Retina (tissue), 1 donor: ENCODE data around the gene CILP.
A peak's percentile ranks its signal among the peaks of the same experiment; 100 is the strongest.
"Not testable (repeated sequence)": the region's sequence is repeated elsewhere in the genome, so short reads cannot be mapped to it uniquely, and the experiment has no call there.

ENCODE experiments used
- DNase-seq: peaks from one replicate; pipeline ENCODE4 v3.0.0-alpha.2; 2016

Gene CILP

DNA sequence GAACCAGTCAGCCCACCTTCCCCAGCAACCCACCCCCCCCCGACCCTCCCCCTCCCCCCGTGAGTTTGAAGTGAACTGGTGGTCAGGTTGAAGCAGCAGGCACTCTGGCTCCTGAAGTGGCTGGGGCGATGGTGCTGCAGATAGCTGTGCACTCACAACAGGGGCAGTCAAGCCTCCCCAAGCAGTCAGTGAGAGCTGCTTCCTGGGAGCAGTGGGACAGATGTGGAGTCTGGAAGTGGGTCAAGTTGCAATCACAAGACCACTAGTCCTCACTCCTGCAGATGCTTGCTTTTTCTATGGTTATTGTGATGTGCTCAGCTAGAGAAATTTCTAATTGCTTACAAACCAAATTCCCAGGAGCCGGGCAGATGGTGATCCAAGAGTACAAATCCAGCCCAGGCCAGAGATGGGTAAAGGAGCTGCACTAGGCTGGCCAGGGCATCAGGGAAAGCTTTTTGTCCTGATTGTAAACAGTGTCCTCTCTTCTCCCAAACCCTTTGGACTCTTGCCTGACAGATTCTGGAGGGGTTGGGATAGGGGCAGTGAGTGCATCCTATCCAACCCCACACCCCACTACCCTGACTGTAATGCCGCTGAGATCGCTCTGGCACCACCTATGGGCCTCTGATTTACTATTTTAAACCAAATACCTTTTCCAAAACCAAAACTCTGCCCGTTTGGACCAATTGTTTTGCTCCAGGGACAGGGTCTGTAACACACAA lies 16.3 kb downstream of the CILP start:
- DNase-seq = no peak

DNA sequence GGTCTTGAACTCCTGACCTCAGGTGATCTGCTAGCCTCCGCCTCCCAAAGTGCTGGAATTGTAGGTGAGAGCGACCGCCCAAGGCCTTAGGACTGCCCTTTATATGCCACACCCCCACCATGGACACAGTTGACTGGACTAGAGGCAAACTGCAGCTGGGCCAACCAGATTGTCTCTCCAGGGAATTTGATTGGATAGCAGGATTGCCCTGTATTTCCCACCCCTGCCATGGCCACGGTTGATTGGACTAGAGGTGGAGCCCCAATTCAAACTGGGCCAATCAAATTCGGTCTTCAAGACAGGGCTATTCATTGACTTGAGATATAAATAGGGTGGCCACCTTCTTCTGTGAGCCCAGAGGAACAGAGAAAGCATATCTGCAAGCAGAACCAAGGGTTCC lies 19.3 kb downstream of the CILP start:
- no peak for DNase-seq

DNA sequence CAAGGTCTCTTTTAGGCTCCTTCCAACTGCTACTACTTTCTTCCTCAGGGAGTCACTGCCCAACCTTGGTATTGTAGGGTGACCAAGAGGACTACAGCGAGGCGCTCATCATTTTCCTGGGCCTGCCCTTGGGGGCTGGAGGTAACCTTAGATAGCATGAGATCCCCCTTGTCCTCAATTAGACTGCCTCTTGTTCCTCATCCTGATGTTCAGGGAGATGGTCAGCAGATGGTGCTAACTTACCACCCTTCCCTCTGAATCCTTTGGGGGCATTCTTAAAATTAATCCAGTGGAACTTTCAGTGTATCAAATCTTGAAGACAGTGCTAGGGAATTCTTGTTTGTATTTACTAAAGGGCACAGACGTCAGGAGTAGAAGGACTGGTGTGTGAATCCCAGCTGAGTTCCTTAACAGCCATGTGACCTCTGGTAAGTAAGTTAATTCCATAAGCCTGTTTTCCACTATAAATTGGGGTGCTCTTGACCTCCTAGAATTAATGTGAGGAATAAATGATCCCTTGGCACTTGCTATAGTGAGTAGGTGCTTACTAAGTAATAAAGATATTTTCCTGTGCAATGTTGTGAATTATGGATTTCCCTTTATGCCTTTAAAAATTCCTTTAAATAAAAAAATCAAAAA lies 22.1 kb downstream of the CILP start:
- DNase-seq = peak; percentile 64

DNA sequence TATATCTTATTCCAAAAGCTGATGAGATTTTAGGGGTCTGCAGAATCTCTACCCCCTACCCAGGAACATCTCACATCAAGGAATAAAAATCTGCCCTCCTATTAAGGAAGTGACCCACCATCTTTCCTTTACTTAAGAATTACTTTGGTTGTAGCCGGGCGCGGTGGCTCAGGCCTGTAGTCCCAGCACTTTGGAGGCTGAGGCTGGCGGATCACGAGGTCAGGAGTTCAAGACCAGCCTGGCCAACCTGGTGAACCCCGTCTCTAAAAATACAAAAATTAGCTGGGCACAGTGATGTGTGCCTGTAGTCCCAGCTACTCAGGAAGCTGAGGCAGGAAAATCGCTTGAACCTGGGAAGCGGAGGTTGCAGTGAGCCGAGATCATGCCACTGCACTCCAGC lies 22.8 kb downstream of the CILP start:
- not testable (repeated sequence) for DNase-seq

DNA sequence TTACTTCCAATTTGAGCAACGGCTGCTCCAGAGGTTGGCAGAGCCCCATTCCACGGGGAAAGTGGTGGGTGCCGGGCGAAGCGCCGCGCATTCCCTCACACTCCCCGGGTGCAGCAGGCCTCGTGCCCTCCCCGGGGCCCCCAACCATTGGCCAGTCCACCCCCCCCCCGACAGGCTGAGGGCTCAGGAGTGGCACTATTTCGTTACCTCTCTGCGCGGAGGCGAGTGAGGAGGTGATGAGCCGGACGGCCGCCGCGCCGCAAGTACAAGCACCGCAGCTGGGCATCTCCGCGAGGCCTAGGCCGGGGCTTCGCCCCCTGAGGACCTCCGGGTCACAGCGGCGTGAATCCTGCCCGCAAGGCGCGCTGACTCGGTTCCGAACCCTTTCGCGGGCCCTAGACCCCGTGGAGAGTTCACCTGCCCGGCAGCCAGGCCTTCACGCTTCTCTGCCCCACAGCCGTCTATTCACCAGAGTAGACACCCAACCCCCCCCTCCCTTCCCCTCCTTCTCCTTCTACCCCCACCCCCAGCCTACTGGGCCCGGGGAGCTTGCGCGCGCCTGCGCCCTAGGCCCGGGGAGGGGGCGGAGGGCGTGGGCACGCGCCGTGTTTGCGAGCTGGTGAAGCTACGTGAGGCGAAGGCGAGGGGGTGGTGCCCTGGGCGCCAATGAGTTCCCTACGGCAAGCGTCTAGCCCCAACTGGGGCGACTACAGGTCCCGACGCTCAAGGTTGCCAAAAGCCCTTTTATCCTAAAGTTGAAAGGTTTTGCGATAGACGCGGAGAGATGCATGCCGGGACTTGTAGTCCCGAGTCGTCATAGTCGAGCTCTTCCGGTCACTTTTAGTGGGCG lies 26.2 kb downstream of the CILP start, which contains the start of gene CLPX:
TSS of gene CLPX (minus strand) at position 475 of the 850 bp plus-strand sequence. CDS start at position 286, 189 bp downstream.
- DNase-seq = peak; percentile 97

DNA sequence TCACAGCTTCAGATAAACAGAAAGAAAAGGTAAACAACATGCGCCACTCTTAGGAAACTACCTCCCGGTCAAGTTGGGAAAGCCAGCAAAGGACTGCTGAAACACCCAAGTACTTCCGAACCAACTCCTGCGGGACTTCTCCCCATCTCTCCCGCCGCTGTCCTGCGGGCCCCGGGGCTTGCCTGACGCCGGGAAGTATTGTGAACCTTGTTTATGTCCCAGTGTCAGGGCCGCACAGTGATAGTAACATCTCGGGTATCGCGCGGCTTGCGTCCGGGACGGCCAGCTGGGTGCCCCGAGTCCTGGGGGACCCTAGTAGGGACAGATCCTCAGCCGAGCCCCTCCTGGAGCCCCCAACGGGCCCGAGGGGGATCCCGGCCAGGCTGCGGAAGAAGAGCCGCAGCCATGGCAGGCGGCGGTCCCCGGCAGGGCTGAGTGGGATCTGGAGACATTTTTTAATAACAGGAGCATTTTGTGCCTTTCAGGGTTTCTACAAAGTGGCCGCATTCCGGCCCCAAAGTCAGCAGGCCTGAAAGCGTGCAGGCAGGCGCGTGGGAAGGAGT lies 26.9 kb downstream of the CILP start:
- DNase-seq = no peak

DNA sequence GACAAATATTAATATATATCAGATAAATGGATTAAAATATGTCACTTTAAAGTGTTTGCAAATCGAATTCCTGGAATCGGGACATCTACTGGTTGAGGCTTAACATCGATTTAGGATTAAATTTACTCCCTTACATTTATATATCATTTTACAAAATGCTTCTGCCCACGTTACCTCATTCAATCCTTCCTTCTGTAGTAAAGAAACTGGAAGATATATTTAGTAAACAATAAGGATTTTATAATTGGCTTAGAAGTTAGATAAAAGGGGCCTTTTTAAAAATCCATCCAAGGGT lies 27.5 kb downstream of the CILP start:
- no peak for DNase-seq

DNA sequence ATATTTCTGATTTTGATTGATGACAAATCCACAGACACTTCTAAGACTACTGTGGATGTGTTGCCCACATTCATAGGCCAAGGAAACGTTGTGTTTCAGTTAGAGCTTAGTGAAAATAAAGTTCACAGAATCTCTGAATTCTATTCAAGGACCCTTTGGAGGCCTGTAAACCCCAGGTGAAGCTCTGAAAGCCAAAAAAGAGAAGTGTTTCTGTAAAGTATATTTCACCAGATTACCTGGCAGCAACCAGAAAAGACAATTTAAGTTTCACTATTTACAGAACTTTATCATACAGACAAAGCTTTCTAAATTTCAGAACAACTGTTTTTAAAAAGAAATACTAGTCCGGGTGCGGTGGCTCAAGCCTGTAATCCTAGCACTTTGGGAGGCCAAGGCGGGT lies 28.7 kb downstream of the CILP start:
- DNase-seq = no peak

DNA sequence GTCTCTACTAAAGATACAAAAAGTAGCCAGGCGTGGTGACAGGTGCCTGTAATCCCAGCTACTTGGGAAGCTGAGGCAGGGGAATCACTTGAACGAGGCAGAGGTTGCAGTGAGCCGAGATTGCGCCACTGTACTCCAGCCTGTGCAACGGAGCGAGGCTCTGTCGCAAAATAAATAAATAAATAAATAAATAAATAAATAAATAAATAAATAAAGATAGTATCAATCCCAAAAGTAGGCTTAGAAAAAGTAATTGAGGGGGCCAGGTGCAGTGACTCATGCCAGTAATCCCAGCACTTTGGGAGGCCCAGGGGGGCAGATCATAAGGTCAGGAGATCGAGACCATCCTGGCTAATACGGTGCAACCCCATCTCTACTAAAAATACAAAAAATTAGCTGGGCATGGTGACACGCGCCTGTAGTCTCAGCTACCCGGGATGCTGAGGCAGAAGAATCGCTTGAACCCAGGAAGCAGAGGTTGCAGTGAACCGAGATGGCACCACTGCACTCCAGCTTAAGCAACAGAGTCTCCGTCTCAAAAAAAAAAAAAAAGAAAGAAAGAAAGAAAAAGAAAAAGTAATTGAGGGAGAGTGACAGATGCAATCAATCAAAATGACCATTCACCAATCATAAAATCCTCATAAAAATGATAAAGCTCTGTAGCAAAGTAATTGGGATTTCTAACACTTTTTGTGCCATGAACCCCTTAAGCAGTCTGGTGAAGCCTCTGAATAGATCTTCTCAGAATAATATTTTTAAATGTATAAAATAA lies 29.5 kb downstream of the CILP start:
- not testable (repeated sequence) for DNase-seq

DNA sequence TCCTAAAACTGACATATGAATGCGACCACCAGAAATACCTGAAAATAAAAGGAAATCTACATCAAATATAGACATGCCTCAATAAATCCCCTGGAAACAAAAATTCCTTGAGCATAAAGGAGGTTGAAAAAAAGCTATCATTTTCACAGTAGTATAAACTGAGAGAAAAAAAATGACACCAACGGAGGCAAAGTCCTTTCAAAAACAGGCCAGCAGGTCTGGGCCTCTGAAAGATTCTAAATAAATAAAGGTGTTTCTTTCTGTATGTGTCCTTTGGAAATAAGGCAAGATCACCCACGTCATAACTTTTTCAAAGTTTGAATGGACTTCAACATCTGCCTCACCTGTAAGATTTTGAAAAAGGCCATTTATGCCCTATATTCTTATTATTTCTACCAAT lies 31.1 kb downstream of the CILP start:
- DNase-seq = no peak

DNA sequence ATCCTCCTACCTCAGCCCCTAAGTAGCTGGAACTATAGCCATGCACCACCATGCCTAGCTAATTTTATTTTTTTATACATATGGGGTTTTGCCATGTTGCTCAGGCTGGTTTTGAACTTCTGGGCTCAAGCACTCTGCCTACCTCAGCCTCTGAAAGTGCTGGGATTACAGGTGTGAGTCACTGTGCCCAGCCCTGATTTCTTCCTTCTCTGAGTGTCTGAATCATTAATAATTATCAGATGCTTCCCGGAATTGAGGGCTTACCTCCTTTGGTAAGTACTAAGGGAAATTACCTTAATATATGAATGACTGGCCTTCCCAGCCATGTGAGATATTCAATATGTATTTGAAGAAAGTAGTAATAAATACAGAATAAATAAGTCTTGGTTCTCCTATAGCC lies 33.4 kb downstream of the CILP start:
- no peak for DNase-seq

DNA sequence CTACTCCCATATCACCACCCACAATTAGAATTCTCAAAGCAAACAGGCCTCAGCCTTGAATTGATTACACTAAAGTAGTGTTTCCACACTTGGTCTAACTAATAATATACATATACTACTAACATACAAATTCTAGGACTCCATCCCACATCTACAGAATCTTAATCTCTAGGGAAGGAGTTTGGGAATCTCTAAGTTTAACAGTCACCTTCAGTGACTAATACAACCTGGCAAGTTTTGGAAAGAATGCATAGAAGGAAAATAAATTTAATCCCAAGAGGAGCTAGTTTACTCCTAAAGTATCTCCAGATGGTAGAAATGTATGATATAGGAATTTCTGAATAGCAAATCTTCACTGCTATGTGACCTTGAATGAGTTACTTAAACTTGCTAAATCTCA lies 35.2 kb downstream of the CILP start:
- no peak for DNase-seq

DNA sequence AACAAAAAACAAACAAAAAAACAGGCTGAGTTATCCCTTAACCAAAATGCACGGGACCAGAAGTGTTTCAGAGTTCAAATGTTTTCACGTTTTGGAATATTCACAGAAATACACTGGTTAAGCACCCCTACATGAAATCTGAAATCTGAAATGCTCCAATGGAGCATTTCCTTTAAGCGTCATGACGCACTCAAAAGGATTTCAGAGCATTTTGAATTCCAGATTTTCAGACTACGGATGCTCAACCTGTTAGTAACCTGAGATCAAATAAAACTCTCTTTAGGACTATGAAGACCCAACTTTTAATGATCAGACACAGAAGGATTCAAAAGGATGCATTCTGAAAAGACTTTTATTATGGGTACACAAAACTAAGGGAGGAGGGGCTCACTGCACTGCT lies 35.8 kb downstream of the CILP start:
- no peak for DNase-seq

DNA sequence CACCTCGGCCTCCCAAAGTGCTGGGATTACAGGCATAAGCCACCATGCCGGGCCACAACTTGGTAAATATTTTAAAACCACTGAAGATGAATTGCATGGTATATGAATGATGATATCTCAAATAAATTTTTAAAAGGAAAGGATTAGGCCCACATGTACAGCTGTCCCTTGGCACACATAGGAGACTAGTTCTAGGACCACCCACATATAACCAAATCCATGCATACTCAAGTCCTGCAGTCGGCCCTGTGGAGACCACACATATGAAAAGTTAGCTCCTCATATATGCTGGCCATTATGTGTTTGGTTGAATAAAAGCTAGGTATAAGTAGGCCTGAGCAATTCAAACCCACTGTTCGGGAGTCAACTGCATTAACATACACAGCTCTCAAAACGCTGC lies 36.8 kb downstream of the CILP start:
- DNase-seq = no peak

DNA sequence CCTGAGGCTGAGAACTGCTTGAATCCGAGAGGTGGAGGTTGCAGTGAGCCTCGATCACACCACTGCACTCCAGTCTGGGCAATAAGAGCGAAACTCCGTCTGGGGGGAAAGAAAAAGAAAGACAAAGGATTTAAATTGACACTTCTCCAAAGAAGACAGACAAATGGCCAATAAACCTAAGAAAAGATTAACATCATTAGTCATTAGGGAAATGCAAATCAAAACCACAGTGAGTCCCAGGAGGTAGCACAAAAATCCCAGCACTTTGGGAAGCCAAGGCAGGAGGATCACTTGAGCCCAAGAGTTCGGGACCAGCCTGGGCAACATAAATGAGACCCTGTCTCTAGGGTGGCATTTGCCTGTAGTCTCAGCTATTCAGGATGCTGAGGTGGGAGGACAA lies 38.7 kb downstream of the CILP start:
- no peak for DNase-seq

DNA sequence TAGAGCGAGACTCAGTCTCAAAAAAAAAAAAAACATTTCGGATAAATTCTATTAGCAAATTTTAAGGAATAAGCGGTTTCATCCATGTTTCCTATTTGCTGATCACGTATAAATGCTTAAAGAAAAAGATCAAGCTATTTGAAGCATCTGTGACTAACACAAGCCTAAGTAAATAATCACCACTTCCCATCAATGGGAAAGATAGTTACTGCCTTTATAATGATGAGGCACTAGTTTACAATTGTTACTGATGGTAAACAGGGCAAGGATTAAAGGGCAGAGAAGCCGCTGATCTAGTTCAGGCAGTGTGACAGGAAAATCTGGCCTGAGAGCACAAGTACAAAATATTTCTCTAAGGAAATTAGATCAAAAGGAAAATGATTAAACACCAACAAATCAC lies 39.8 kb downstream of the CILP start:
- DNase-seq = no peak

DNA sequence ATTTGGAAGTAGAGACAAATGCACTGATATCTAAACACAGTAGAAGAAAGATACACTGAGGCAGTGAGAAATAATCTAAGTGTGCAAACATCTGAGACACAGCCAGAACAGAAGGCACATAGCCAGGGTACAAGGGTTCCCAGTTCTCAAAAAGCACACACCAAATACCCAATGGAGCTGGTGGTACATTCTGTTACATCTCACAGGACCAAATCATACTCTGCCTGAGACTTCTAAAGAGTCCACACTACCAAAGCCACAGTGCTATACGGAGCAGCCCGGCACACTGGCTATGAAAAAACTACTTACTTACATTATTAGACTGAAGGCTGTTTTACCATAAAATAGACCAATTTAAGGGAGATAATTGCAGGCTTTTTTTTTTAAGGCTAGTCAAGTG lies 45.4 kb downstream of the CILP start:
- DNase-seq = no peak

DNA sequence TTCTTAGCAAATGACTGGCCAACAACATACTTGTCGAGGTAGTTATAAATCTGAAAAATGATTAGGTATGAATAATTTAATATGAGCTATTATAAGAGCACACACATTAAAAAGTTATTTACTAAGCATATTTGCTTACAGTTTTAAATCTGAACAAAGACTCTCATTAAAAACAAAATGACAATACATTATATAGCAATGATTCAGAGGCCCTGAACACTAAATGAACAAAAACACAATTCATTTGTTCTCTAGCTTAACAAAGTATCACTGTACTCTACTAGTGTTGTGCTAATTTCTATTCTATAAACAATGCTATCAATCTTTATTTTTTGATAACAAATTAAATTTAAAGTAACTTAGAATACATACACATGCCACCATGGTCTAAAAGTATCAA lies 47.1 kb downstream of the CILP start:
- no peak for DNase-seq

DNA sequence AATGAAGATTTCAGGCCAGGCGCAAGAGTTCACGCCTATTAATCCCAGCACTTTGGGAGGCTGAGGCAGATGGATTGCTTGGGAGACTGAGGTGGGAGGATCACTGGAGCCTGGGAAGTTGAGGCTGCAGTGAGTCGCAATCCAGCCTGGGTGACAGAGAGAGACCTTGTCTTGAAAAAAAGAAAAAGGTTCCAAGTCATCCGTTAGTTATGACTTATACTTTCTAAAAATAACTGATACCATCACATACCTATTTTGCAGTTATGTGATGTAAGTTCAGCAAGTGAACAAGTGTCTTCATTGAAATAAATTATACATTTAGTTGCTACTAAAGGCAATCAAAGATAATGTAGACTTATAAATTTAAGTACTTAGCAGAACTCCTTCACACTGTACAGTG lies 48.2 kb downstream of the CILP start:
- DNase-seq = no peak

DNA sequence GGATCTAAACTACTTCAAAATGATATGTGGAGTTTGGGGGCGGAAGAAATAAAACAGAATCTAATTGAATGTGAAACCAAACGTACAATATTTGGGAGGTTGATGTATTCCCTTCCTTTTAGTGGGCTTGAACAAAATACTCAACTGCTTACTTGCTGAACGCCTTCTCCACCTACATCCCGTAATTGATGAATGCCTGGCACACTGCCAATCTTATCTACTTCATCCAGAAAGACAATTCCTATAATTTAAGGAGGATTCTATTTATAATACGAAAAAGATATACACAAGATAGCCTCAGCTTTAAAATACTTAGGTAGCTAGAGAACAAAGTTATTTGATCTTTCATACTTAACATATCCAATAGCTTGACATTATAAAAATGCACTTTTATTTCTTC lies 54.6 kb downstream of the CILP start:
- no peak for DNase-seq

DNA sequence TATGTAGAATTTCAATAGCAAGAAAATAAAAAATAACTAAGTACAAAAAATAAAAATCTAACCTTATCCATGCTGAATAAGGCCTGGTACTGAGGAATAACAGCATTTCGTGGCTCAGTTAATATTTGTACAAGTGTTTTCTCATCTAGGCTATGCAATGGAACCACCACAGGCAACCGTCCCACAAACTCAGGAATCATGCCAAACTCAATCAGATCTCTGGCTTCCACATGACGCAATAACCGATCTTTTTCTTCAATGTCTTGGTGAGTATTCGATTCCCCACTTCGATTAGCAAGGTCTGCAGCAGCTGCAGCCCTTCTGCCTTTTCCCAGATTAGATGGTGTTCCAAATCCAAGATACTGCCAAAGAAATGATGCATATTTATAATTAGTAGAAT lies 56.6 kb downstream of the CILP start:
- DNase-seq = no peak

DNA sequence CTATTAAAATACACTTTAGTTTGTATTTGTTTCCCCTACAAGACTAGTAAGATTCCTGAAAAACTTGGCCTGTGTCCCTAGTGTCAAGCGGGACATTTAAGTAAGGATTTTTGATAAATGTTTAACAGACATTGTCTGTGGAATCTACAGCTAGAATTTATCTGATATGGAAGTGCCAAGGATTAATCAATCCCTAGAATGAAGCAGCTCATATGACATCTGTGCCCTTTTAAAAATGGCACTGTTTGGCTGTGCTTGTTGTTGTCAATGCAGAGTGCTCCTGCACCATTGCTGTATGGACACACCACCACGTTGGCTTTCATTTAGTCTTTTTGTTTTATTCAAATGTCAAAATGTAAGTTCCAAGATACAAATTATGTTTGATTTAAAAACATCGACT lies 63.4 kb downstream of the CILP start:
- DNase-seq = no peak

DNA sequence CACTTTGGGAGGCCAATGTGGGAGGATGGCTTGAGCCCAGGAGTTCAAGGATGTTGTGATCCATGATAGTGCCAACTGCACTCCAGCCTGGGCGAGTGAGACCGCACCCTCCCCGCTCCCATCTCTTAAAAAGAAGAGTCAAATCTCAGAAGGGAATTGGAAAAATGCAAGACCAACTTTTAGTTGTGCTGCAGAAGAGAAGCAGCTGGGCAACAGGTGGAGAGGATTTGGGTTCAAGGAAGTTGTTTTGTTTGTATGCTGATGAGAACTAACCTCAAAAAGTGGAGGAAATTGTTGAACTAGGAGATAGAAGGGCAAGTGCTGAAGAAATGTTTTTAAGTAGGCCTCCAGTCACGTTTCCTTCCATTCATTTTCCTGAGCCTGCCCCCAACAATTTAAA lies 64.8 kb downstream of the CILP start:
- DNase-seq = no peak
